Activated CD4-positive, alpha-beta T cell treated with anti-CD3 and anti-CD28 coated beads, Interleukin-2, amount 50 U/mL, for 16 hours (primary cell): ENCODE data around the gene RTEL1.
A peak's percentile ranks its signal among the peaks of the same experiment; 100 is the strongest.
"Not testable (repeated sequence)": the region's sequence is repeated elsewhere in the genome, so short reads cannot be mapped to it uniquely, and the experiment has no call there.

Experiments
- DNase-seq: peaks from one replicate; pipeline ENCODE4 v3.0.0-alpha.2; 2020

Gene RTEL1

GRCh38 chr20:63730189-63730733 is 72.1 kb downstream of the RTEL1 start:
- not testable (repeated sequence) for DNase-seq

- DNase-seq = no peak
These were observed 73.3 kb downstream of the RTEL1 start for GRCh38 chr20:63731410-63731809.

GRCh38 chr20:63732118-63733095 is 74.3 kb downstream of the RTEL1 start:
- DNase-seq = no peak

DNA sequence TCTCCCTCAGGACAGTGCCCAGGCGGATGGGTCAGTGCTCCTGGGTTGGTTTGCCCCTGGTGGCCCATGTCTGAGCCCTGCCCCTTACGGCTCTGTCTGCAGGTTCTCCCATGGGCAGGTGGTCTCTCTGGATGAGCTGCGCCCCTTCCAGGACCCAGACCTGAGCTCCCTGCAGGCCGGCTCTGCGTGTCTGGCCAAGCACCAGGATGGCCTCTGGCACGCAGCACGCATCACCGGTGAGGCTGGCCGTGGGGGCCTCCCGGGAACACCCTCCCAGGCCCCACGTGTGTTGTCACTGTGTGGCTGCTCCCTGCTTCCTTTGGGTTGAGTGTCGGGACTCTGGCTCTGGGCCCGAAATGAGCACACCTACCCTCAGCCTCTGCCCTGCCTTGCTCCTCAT is 75.0 kb downstream of the RTEL1 start:
- no peak for DNase-seq

GRCh38 chr20:63733579-63734081 is 75.5 kb downstream of the RTEL1 start:
- no peak for DNase-seq

DNA sequence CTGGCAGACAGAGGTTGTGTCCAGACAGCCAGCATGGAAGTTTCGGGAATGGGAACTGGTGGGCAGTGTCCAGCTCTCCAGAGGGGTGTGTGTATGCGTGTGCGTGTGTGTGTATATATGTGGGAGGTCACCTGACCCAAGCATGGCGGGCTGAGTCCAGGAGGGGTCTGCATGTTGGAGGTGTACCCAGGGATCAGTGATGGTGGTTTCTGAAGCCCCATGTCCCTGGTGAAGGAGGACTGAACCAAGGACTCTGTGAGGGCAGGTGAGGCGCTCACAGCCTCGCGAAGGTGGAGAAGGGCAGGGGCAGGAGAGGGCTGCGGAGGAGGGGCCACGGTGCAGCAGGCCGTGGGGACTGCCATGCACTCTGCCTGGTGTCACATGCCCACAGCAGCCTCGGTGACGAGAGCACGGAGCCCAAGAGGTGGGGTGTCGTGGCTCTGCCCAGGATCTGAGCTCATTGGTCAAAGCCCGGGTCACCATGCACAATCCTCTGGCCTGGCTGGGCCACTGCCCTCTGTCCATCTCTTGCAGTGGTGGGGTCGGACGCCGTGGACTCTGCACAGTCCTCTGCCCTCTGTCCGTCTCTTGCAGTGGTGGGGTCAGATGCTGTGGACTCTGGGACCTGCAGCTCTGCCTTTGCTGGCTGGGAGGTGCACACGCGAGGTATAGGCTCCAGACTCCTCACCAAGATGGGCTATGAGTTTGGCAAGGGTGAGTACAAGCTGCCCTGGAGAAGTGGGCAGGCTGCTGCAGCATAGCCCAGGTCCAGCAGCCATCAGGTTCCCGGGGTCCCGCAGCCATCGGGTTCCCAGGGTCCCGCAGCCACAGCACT is 76.2 kb downstream of the RTEL1 start:
- no peak for DNase-seq

GRCh38 chr20:63734946-63735858 is 77.1 kb downstream of the RTEL1 start:
- no peak for DNase-seq

DNA sequence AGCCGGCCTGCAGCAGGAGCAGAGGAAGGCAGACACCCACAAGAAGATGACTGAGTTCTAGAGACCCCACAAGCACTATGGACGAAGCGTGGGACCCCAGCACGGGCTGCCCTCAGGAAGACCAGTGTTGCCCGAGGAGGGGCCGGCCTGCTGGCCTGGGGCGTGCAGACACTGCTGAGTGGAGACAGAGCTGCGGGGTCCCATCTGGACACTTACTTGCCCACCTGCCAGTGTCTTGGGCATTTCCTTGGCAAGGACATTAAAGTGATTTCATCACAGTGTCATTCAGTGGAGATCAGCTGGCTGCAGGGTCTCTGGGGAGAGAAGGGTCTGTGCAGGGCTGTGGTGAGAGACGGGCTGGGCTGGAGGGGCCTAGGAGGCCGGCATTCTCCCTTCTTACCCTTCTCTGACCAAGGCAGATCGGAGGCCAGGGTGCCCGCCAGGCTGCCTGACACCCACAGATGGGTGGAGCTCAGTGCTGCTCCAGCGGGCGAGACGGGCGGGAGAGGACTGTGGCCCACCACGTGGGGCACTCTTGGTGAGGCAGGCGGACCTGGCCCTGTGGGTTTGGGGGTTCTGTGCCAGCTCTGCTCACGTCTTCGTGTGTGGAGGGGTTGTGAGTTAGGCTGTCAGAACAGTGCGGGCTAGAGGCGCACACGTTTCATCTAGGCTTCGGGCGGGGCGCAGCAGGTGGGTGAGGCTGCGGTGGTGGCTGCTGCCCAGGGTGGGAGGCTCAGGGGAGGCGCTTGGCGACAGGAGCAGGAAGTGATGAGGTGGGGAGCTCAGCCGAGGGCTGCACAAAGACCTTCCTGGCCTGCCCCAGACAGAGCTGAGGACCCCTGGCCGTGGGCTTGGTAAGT is 78.0 kb downstream of the RTEL1 start, which contains the start of gene LIME1:
LIME1 (plus strand) TSS at position 806 of the 860 bp plus-strand sequence. CDS start 886 bp downstream, outside the sequence.
- DNase-seq = peak; percentile 54

DNA sequence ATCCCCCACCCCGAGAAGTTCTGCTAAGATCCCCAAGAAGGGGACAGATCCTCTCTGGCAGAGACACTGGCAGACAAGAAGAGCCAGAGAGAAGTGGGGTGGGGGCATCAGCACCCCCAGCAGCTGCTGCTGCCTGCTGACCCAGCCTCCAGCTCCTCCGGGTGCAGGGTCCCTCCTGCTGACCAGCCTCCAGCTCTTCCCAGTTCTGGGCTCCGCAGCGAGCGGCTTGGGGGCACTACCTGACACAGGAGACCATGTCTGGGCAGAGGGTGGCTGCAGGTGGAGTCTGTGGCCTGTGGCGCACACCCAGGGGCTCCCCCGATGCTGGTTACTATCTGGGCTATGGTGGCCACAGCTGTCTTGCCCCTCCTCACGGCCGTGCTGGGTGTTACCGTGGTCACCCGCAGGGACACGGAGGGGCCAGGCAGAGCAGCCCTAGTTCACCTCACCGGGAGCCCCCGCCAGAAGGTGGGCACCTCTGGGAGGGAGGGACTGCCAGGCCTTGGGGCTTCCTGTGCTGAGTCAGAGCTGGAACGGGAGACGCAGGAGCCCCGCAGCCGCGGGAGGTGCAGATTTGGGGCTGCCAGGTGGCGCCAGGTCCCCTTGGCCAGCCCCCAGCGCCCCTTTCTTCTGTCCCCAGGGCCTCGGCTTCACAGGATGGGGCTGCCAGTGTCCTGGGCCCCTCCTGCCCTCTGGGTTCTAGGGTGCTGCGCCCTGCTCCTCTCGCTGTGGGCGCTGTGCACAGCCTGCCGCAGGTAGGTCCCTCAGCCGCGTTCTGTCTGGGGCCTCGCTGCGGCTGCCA is 79.0 kb downstream of the RTEL1 start:
- peak; percentile 48 for DNase-seq

DNA sequence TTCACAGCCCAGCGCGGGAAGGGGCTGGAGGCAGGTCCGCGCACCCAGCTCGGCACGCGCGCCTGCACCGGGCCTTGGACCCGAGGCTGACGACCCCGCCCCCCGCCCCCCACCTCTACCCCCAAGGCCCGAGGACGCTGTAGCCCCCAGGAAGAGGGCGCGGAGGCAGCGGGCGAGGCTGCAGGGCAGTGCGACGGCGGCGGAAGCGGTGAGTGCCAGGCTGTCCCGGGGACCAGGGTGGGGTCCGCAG is 79.5 kb downstream of the RTEL1 start:
- DNase-seq = no peak

- DNase-seq = peak; percentile 32
These were observed 80.0 kb downstream of the RTEL1 start for GRCh38 chr20:63737945-63738686.

DNA sequence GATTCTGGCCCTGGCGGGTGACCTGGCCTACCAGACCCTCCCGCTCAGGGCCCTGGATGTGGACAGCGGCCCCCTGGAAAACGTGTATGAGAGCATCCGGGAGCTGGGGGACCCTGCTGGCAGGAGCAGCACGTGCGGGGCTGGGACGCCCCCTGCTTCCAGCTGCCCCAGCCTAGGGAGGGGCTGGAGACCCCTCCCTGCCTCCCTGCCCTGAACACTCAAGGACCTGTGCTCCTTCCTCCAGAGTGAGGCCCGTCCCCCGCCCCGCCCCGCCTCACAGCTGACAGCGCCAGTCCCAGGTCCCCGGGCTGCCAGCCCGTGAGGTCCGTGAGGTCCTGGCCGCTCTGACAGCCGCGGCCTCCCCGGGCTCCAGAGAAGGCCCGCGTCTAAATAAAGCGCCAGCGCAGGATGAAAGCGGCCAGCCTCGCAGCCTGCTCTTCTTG is 80.6 kb downstream of the RTEL1 start:
- DNase-seq = no peak

GRCh38 chr20:63739130-63740069 is 81.3 kb downstream of the RTEL1 start, which contains the start of gene SLC2A4RG:
SLC2A4RG (plus strand) TSS chr20:63739776; CDS start chr20:63739913, 137 bp downstream.
- peak; percentile 63 for DNase-seq

DNA sequence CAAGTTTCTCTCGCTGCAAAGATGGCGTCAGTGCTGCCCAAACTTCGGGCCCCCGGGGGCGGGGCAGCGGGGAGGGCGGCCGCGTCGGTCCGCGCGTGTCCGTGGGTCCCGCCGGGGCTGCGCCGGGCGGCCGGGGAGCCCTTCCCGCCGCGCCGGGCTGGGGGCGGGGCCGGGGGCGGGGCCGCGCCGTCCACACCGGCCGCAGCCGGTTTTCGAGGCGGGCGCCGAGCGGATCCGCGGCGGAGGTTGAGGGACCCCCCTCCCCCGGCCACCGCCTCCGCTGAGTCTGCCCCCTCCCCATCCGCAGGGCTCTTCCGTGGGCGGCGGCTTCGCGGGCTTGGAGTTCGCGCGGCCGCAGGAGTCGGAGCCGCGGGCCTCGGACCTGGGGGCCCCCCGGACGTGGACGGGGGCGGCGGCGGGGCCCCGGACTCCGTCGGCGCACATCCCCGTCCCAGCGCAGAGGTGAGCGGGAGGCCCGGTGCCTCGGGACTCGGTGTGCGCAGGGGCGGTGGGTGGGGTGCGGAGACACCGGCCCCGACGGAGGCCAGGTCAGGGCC is 82.0 kb downstream of the RTEL1 start:
- peak; percentile 33 for DNase-seq

DNA sequence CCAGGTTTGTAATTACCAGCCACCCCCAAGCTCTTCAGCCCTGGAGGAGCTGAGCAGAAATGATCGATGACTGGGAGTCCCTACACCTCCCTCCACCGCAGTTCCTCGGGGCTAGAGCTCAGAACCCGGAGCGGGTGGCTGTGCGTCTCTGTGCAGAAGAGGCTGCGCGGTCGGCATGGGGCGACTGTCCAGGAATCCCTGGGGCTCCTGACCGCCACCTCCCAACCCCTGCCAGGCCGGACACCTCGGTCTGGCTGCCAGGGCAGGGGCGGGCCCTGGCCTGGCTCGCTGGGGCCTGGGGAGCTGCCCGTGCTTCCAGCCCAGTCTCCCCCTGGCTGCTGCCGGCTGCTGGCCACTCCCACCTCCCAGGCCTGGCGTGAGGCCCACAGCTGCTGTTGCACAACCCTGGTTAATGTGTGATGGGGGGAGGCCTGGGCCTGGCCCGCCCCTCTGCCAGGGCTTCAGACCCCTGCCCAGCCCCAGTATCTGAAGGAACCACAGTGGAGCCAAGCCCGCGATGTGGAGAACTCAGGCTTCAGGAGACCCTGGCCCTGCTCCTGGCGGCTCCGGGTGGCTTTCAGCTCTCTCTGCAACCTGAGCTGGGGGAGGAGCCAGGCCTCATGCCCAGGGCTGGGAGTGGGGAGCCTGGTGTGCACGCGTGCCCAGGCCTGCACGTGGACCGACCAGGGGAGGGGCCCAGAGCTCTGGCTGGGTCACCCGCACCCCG is 82.7 kb downstream of the RTEL1 start:
- peak; percentile 33 for DNase-seq

GRCh38 chr20:63741354-63741675 is 83.2 kb downstream of the RTEL1 start:
- no peak for DNase-seq

GRCh38 chr20:63741676-63742380 is 83.7 kb downstream of the RTEL1 start:
- DNase-seq = no peak
